NCI-H82 treated with DMSO at 0.1 percent for 48 hours (cell line): ENCODE data around the gene GMPR2.

Source experiments
- DNase-seq: peaks from one replicate; lab custom pipeline; 2025; ENCODE audit not compliant: unreplicated experiment; lab: John Stamatoyannopoulos, UW

Gene GMPR2

DNA sequence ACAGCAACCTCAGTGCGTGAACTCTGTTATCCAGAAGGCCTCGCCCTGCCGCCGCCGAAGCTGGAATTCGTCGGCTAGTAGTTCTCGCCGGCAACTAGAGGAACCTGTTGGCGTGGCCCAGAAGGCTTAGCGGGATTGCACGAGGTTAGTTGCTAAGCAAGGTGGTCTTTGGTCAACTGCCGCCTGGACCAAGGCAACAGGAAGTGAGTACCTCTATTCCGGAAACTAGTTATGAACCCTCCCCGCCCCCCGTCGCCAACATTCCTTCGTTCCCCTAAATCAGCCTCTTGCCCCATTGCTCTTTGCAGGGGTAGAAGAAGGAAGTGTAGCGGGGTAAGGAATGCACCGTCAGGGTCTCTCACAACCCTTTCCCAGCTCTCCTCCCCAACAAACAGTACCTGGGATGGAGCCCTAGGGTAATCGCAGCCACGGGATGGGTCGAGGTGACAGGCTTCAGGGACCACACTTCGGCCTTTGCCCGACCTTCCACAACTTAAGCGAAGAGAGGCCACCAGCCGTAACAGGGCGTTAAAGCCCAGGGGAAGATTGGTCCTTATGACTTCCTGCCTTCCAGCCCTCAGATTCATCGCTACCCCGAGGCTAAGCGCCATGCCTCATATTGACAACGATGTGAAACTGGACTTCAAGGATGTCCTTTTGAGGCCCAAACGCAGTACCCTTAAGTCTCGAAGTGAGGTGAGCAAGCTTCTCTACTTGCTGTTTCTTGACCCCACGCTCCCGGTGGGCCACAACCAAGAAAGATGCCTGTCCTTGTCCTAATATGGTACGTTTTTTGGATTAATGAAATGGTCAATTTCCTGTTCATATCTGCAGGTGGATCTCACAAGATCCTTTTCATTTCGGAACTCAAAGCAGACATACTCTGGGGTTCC lies at the start of gene GMPR2:
GMPR2 (plus strand) TSS at position 285 of the 893 bp plus-strand sequence; CDS start at position 610, 325 bp downstream.
- peak; percentile 58 for DNase-seq

DNA sequence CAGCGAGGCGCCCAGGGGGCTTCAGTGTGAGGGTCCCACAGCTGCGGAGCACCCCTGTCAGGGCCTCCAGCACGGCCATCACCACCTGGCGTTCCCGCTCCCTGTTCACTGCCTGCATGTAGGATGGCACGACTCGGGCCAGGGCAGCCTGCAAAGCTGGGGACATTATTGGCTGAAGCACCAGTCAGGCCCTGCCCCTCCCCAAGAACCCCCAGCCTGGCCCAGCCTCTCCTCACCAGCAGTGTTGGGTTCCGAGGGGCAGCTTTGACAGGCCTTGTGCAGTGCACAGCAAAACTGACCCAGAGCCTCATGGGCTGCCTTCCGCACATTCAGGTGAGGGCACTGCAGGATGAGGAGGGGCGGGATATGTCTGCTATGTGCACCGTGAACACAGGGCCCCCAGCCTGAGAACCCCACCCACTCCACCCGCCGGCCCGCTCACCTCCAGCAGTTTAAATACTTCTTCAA lies 49.7 kb upstream of the GMPR2 start:
- no peak for DNase-seq

DNA sequence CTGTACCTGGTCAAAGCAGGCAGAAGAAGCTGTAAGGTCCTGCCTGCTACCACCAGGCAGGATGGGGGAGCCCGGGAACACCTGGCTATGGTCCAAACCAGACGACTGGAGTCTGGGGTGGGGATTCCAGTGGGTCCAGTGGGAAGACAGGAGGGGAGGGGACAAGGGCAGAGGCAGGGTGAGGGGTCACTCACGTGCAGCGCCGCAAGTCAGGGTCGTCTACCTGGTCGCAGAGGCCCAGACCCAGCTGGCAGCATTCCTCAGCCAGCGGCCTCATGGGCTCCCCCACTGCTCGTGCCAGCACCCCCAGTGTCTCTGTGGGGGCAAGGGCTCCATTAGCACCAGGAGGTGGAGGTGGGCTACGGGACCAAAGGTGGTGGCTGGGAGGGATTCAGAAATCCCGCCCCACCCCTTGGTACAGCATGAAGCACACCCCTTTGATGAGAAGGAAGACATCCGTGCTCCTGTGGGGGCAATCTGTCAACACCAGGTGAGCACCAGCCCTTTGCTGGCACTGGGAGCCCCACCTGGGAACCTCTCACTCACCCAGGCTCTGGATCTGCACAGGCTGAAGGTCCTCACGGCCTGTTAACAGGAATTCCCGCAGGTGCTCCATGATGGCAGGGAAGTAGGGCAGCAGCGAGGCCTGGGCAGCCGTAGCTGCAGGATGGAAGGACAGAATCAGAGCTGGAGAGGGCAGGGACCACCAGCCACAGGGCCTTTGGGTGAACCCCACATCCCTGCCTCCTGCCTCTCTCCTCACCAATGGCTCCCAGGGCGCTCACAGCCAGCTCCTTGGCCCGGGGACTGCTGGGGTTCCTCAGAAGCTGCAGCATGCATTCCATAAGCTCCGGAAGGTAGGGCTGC lies 48.4 kb upstream of the GMPR2 start:
- DNase-seq = no peak

DNA sequence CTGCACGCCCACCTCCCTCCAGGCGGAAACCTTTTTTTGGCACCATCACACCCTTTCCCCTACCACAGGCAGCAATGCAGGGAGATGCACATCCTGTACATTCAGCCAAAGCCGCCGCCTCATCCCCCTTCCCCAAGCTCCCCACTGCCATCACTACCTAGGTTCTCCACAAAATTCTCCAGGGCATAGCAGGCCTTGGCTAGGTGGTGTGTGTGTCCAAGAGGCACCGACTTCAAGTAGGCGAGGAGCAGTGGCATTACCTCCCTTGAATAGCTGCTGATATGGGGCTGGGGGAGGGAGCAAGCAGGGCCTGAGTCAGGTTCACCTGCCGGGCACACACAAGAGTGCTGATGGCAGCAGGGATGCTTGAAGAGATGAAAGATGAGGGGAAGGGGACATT lies 47.7 kb upstream of the GMPR2 start:
- DNase-seq = no peak

DNA sequence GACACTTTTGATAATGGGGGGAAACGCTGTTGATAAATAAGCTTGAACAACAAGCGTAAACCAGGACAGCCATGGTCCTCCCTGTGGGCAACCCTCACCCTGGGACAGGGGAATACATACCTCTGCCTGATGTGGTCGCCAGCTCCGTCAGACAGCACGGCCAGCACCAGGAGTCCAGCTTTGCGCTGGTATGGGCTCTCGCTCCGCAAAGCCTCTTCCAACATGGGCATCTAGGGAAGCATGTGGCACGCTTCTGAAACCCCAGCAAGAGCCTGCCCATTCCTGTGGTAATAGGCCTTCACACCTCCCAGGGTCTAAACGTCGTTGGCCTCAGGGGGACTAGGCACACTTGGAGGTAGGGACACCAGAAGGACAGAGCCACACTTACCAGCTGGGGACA lies 47.0 kb upstream of the GMPR2 start:
- no peak for DNase-seq

DNA sequence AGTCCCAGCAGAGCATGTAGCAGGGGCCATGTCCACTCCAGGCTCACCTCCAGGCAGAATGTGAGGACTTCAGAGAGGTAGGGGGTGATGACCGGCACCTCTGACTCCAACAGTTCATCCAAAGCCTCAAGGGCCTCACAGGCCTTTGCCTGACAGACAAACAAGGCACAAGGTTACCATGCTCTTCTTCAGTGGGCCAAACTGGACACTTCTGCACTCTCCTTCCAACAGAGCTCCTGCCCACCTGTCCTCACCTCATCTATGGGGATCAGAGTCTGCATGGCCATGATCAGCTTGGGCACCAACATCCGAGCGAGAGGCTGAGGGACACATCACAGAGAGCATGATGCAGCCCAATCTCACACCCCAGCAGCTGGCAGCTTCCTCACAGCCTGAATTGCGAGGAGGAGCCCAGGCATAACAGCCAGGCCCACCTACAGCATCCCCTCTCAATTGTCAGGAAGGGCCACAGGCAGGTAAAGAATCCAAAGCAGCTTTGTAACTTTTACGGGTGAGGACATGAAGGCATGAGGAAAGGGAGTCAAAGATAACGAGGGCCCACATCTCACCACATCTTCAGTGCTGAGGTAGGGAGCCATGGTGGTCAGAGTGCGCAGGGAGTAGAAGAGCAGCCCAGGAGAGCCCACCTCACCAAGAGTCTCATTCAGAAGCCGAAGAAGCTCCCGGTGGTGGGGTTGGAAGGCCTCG lies 45.7 kb upstream of the GMPR2 start:
- DNase-seq = no peak

DNA sequence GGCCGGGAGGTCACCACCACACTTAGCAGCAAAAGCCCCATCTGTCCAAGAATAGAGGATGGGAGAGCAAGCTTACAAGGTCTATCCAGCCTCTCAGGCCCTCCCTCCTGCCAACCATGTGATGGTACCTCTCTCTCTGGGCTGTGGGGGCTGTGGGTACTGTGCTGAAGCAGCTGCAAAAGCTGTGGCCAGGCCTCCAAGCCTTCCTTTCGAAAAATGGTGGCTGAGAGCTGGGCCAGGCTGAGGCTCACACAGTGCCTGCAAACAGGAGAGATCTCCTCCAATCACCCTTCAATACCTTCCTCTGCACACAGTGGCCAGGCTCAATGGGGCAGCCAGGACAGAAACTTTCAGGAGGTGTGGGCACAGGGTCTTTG lies 45.2 kb upstream of the GMPR2 start:
- DNase-seq = no peak

DNA sequence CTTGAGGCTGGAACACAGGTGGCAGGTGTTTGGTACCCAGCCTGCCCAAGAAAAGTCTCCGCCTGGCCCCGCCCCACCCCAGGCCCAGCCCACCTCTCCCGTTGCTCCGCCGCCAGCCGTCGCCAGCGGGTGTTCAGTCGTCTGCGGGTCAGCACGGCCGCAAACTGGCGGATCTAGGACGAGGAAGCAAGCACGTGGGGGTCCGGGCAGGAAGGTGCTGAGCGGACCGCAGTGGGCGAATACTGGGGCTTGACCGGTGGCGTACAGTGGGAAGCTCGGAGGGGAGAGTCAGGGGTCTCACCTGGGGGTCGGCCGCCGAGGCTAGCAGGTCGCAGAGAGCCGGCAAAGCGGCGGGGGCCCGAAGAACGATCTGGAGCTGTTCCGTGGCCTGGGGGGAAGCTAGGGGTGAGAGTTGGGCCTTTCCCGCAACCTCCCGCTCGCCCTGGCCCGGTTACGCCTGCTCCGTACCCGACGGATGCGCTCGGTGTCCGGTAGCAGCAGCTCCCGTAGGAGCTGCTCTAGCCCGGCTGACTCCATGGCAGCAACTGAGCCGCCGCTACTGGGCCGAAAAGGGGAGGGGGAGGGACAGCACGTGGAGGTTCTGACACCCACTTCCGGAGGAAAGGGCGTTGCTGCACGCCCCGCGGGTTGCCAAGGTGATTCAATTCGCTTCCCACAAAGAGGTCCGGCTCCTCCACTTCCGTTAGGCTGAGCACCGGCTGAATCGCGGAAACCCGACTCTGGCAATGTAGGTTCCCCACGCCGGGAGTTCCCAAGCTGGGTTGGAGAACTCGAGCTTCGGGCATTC lies 44.3 kb upstream of the GMPR2 start, which contains the start of gene IPO4:
IPO4 (minus strand) TSS at position 566 of the 808 bp plus-strand sequence; CDS start at position 537, 29 bp downstream.
- DNase-seq = peak; percentile 84

DNA sequence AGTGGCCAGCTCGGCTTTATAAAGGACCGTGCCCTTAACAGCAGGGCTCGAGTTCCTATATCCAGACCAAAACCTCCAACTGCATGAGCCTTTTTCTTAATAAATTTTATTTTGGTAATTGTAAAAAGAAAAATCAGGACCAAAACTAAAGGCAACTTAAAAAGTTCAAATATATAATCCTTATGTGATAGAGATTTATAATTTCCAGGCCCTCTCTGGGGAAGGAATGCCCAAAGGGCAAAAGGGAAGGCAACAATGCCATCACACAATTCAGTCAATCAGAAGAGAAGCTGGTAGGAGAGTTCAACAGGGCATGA lies 43.7 kb upstream of the GMPR2 start:
- DNase-seq = no peak

DNA sequence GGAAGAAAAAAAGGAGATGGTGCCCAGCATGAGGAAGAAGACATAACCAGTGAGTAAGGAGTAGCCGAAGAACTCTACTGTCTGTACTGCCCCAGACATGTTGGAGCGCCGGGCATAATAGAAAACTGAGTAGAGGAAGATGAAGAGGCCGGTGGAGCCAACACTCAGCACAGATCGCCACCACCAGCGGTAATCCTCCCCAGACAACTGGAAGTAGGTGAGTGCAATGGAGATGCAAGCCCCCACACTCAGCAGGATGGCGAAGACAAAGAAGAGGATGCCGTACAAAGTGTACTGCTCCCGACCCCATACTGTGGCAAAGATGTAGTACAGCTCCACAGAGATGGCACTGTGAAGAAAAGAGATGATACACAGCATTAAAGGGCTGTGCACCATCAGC lies 43.3 kb upstream of the GMPR2 start:
- no peak for DNase-seq

DNA sequence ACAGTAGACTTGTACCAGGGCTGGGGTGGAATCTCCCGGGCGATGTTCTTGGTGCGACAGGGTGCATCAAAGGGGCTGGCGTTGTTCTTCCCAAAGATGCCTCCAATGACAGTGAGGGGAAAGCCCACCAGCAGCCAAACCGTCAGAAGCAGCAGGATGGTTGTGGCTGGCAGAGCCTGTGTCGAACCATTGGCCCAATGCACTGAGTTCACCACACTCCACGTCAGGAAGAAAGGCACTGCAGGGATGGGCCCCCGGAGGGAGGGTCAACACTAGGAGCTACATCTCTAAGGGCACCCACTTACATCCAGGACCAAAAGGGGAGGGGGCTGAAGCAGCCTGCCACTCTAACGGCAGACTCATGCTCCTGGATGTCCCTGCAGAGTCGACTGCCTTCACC lies 42.3 kb upstream of the GMPR2 start:
- no peak for DNase-seq

DNA sequence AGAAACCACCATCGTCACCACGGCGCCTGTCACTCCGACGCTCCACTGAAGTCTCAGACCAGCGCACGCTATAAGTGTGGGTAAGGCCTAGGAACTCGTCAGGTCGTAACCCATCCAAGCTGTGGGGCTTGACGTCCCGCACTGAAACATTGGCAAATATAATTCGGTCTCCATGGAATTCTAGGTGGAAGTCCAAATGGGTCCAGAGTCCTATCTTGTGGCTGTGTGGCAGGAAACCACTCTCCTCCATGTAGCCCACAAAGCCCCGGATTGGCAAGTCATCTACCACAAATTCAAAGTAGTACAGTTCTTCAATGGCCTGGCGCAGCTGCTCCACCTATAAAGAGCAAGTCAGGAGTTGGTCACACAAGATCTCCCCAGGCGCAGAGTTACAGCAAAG lies 39.8 kb upstream of the GMPR2 start:
- no peak for DNase-seq

DNA sequence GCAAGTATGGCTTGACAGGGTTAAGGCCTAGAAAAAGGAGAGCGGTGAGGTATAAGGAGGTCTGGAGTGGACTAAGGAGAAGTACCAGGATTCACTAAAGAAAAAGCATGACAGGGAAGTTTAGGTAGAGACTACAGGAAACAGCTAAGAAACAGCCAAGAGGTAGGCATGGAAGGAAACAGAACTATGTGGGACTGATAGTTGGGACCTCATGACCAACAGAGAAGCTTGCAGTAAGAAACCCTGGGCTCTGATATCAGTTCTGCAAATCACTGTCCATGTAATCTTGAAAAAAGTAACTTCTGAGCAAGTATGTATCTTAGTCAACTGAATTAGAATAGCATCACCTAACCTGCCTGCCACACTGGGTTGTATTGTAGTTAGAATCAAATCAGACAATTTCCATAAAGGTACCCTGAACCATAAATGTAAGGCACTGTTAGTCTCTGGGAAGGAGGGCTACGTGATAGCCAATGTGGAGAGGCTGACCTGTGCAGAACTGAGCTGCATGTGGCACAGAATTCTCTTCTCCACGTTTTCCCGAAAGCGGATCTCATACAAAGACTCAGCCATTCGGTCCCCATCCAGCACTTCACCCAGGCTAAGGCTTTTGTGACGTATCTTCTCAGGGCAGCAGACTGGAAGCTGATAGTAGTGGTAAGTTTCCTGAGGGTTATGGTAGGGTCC lies 38.4 kb upstream of the GMPR2 start:
- no peak for DNase-seq

DNA sequence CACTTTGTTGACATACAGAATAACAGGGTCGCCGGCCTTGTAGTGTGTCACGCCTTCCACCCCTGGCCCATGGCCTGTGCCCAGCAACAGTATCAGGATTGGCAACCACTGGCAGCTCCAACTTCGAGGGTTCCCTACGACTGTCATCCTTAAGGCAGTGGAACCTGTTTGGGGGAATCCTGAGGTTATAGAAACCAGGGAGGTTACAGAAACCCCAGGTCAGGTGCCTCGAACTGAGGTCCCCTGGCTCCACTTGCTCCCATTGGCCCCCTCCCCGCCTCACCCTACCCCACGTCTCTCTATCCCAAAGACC lies 37.9 kb upstream of the GMPR2 start:
- no peak for DNase-seq

DNA sequence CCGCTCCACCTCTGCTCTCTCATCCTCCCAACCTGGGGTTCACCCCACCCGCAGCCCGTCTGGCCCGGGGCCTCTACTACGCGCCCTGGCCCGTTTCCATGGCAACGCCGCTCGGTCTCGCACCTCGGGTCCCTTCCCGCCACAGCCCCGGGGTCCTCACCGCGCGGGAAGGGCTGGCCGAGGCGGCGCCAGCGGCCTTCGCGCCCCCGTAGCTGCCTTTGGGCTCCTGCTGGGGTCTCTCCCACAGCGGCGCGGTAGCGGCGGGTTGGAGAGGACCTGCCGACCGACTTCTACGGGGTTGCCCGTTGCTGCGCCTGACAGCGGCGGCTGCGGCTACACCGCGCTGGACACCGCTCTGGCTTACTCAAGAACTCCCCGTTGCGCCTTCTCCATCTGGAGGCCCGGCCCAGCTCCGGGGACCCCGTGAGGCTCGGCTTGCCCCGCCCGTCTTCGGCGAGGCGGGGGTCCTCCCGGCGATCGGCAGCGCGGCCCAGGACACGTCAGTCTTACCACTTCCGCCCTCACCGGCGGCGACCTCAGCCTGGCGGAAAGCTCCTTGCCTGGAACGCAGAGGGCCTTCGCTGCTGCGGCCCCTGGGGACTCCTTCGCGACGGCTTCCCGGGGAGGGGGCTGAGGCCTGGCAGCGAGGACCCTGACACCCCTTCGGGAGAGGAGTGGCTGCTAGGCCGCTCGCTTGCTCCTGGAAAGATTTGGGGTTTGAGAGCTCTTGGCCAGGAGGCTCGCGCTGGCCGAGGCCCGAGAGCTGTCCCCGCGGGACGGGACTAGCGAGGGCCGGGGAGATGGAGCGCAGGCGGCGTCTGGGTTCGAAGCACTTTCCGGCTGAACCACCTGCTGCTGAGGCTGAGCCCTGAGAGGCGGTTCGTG lies 37.3 kb upstream of the GMPR2 start, which contains the start of gene TM9SF1:
TM9SF1 (minus strand) TSS at position 256 of the 885 bp plus-strand sequence. CDS start 422 bp downstream, outside the sequence.
- DNase-seq = peak; percentile 39

DNA sequence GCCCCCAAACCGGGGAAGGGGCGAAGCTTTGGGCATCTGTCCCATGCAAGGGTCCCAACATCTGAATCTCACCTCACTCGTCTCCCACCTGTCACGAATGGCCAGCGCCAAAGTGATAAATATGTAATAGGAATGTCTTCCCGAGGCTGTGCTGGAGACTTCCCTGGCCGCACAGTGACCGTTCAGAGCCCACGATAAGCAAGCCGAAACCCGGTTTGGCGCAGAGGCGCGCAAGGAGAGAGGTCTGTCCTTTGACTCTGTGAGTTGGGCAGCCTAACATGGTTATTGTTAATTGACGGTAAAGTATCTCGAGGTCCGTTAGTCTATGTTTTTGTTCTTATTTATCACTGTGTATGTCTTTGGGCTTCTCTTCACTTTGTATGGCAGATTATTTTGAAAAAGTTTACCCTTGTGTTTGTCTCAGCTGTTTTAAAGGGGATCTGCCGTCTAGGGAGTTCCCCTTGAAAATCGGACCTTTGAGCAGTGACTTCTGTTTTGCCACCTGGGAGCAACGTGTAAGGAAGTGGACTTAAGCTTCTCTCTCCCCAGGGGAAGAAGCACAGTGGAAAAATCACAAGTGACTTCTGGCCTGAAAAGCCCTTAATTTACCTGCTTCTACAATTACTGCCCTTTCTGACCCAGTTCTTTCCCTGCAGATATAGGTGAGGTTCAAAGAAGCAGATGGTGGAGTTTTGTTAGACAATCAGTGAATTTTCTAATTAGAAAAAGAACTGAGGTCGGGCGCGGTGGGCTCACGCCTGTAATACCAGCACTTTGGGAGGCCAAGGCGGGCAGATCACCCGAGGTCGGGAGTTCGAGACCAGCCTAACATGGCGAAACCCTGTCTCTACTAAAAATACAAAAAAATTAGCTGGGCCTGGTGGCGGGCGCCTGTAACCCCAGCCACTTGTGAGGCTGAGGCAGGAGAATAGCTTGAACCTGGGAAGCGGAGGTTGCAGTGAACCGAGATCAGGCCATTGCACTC lies 36.4 kb upstream of the GMPR2 start:
- no peak for DNase-seq

DNA sequence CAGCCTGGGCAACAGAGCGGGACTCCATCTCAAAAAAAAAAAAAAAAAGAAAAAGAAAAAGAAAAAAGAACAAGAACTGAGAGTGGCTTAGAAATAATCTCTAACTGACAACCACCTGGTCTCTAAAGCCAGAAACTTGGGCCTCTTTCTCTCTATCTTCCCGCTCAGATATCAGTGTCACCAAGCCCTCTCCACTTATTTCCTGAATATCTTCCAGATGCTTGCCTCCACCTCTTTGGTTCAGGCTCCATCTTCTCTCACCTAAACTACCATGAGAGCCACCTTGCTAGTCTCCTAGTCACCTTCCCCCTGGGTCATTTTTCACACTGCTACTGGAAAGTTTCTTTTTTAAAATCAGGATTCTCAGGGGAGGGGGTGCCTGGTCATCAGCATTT lies 35.7 kb upstream of the GMPR2 start:
- DNase-seq = no peak
